Measurements from ENCODE around the gene AUTS2. TPM values are rescaled to one million over a fixed set of nuclear protein-coding genes. Genes with fewer than 3 reads are reported as not detected.

The AUTS2 gene
- total RNA-seq, 1 experiment from 2014 or later, result 50.0 TPM

DNA sequence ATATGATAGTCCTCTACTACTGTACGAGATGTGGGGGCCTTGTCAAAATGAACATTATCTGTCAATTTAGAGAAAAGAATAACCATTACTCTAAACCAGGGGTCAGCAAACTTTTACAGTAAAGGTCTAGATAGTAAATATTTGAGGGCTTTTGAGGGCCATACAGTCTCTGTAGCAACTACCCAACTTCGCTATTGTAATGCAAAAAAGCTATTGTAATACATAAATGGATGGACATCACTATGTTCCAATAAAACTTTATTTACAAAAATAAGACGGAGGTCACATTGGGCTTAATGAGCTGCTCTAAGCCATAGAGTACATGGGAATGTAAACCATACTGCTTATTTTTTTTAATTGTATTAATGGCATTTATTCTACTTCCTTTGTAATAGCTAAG, 1055.9 kb downstream of the AUTS2 start (continued):
- TF ChIP-seq CTCF (IDR thresholded peaks at IDR 0.05) (no peak), ATF3 (CRISPR knock-in tag; conservative IDR thresholded peaks at IDR 0.05) (no peak), JUN (CRISPR knock-in tag; IDR thresholded peaks at IDR 0.05) (no peak)

DNA sequence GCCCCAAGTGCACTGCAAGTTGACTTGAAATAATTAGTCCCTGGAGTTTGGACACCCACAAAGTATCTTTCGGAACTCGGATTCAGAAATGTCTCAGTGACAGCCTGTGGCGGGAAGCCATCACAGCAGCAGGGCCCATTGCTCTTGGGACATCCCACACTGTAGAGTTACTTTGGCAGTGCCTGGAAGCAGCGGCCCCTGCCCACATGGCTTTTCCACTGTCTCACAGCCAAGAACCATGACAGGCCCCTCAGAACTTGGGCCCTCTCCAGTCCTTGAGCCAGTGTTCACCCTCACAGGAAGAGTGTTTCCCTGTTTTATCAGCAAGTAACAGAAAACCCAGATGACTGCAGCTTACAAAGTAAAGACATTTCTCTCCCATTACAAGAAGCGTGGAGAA, 1056.7 kb downstream of the AUTS2 start:
- POLR2A ChIA-PET, result no interaction called here
- CTCF ChIA-PET, result no interaction called here
- Mint-ChIP-seq H3K4me1 (peaks cover 5% of the 10 kb centered on the region; the same call in 1 of the 2 replicates), H3K9me3 (no peaks in the 10 kb centered on the region), H3K27ac (no peak overlapping the region), H3K4me3 (no peak overlapping the region), H3K27me3 (ENCODE audit: low read depth) (no peaks in the 10 kb centered on the region), H3K36me3 (no peaks in the 10 kb centered on the region)
- TF ChIP-seq JUN (CRISPR knock-in tag; IDR thresholded peaks at IDR 0.05), result no peak
- no peak for TF ChIP-seq GABPB1 (CRISPR knock-in tag; IDR thresholded peaks at IDR 0.05)
- TF ChIP-seq, protein P1, sequence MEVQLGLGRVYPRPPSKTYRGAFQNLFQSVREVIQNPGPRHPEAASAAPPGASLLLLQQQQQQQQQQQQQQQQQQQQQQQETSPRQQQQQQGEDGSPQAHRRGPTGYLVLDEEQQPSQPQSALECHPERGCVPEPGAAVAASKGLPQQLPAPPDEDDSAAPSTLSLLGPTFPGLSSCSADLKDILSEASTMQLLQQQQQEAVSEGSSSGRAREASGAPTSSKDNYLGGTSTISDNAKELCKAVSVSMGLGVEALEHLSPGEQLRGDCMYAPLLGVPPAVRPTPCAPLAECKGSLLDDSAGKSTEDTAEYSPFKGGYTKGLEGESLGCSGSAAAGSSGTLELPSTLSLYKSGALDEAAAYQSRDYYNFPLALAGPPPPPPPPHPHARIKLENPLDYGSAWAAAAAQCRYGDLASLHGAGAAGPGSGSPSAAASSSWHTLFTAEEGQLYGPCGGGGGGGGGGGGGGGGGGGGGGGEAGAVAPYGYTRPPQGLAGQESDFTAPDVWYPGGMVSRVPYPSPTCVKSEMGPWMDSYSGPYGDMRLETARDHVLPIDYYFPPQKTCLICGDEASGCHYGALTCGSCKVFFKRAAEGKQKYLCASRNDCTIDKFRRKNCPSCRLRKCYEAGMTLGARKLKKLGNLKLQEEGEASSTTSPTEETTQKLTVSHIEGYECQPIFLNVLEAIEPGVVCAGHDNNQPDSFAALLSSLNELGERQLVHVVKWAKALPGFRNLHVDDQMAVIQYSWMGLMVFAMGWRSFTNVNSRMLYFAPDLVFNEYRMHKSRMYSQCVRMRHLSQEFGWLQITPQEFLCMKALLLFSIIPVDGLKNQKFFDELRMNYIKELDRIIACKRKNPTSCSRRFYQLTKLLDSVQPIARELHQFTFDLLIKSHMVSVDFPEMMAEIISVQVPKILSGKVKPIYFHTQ (CRISPR knock-in tag; IDR thresholded peaks at IDR 0.05), result no peak
- no peak for TF ChIP-seq ZNF512 (CRISPR knock-in tag; IDR thresholded peaks at IDR 0.05; ENCODE audit: borderline replicate concordance)
- TF ChIP-seq HMGXB4 (CRISPR knock-in tag; IDR thresholded peaks at IDR 0.05), result no peak
- TF ChIP-seq, protein P2, sequence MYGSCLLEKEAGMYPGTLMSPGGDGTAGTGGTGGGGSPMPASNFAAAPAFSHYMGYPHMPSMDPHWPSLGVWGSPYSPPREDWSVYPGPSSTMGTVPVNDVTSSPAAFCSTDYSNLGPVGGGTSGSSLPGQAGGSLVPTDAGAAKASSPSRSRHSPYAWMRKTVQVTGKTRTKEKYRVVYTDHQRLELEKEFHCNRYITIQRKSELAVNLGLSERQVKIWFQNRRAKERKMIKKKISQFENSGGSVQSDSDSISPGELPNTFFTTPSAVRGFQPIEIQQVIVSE (CRISPR knock-in tag; IDR thresholded peaks at IDR 0.05; ENCODE audit: borderline replicate concordance), result no peak
- no peak for TF ChIP-seq ZBTB43 (CRISPR knock-in tag; IDR thresholded peaks at IDR 0.05)
- TF ChIP-seq, protein P3, sequence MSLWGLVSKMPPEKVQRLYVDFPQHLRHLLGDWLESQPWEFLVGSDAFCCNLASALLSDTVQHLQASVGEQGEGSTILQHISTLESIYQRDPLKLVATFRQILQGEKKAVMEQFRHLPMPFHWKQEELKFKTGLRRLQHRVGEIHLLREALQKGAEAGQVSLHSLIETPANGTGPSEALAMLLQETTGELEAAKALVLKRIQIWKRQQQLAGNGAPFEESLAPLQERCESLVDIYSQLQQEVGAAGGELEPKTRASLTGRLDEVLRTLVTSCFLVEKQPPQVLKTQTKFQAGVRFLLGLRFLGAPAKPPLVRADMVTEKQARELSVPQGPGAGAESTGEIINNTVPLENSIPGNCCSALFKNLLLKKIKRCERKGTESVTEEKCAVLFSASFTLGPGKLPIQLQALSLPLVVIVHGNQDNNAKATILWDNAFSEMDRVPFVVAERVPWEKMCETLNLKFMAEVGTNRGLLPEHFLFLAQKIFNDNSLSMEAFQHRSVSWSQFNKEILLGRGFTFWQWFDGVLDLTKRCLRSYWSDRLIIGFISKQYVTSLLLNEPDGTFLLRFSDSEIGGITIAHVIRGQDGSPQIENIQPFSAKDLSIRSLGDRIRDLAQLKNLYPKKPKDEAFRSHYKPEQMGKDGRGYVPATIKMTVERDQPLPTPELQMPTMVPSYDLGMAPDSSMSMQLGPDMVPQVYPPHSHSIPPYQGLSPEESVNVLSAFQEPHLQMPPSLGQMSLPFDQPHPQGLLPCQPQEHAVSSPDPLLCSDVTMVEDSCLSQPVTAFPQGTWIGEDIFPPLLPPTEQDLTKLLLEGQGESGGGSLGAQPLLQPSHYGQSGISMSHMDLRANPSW (CRISPR knock-in tag; conservative IDR thresholded peaks at IDR 0.05; ENCODE audit: low read depth), result no peak
- TF ChIP-seq, protein P4, sequence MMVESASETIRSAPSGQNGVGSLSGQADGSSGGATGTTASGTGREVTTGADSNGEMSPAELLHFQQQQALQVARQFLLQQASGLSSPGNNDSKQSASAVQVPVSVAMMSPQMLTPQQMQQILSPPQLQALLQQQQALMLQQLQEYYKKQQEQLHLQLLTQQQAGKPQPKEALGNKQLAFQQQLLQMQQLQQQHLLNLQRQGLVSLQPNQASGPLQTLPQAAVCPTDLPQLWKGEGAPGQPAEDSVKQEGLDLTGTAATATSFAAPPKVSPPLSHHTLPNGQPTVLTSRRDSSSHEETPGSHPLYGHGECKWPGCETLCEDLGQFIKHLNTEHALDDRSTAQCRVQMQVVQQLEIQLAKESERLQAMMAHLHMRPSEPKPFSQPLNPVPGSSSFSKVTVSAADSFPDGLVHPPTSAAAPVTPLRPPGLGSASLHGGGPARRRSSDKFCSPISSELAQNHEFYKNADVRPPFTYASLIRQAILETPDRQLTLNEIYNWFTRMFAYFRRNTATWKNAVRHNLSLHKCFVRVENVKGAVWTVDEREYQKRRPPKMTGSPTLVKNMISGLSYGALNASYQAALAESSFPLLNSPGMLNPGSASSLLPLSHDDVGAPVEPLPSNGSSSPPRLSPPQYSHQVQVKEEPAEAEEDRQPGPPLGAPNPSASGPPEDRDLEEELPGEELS (CRISPR knock-in tag; IDR thresholded peaks at IDR 0.05), result no peak
- TF ChIP-seq IRF1 (CRISPR knock-in tag; IDR thresholded peaks at IDR 0.05), result no peak
- no peak for TF ChIP-seq EMX1 (CRISPR knock-in tag; IDR thresholded peaks at IDR 0.05)
- no peak for DNase-seq (ENCODE audit: low spot score)
- no peak for ATAC-seq
